Activated T-helper 1 cell treated with anti-CD3 and anti-CD28 coated beads, Interleukin-2, amount 50 U/mL, for 16 hours (primary cell): ENCODE measurements around the gene CA10.

Experiments used
- DNase-seq, 2 donors: peaks; one replicate each; pipeline ENCODE4 v3.0.0-alpha.2; 2020; ENCODE audit warnings: low read depth in 1 of 2, low spot score in 1 of 2

Gene CA10

DNA sequence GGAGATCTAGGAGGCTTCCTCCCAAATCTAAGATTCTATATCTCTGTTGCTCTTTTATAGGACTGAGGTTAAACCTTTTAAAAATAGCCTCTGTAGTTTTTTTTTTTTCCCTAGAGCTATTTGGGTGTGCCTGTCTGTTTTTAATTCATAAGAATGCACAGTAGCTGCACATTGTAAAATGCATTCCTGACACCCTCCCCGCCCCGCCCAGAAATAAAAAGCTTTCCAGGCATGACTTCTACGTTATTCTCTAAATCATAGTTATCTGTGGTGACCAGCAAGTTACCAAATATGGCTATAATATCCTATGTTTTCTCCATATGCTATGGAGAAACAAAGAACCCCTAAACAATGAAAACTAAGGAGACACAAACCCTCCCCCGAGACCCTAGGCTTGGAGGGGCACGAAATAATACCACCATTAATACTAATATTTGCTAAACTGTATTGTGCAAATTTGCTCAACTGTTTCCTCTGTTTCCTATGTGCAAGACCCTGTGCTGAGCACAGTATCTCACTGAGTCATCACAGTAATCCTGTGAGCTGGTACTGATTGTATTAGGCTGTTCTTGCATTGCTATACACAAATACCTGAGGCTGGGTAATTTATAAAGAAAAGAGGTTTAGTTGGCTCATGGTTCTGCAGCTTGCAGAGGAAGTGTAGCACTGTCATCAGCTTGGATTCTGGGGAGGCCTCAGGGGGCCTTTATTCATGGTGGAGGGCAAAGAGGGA is 388.3 kb downstream of the CA10 start:
- no peak for DNase-seq

DNA sequence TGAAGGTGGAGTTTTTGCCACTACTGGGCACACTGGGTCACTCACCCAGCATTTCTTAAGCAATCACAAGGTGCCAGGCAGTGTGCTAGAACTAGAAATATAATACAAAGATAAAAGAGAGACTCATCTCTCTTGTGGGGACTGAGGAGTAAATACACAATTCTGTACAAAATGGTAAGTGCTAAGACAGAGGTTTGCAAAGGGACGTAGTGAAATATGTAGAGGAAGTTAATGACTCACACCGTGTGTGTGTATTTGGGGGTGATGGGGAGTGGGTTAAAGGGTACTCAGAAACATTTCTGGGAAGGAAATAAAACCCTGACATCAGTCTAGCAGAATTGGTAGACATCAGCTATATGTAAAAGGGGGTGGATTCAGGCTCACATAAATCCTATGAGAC is 389.3 kb downstream of the CA10 start:
- DNase-seq: no peak

DNA sequence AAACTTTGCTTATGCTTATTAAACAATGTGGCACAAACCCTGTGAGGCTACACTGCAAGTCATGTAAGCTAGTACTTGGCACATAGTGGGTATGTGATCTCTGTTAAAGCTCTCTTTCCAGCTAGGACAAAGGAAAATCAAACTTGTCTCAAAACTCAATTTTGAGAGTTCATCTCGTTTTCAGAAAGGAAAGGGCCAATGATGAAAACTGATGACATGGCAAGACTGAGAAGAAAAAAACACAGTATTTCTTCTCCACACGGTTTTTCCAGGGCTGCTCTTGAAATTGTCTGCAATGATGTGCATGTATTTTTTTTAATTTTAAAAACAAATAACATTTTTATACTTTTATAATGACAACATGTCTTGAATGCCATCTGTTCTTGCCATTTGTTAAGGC is 389.8 kb downstream of the CA10 start:
- no peak for DNase-seq

DNA sequence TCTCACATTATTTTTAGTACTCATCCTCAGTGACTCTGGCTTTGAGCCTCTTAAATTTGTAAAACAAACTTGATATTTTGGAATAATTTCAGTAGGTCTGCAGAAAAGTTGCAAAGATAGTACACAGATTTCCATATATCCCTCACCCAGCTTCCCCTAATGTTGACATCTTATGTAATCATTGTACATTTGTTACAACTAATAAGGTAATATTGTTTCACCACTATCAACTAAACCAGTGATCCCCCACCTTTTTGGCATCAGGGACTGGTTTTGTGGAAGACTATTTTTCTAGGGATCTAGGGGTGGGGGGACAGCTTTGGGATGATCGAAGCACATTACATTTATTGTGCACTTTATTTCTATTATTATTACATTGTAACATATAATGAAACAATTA is 391.2 kb downstream of the CA10 start:
- DNase-seq: no peak

DNA sequence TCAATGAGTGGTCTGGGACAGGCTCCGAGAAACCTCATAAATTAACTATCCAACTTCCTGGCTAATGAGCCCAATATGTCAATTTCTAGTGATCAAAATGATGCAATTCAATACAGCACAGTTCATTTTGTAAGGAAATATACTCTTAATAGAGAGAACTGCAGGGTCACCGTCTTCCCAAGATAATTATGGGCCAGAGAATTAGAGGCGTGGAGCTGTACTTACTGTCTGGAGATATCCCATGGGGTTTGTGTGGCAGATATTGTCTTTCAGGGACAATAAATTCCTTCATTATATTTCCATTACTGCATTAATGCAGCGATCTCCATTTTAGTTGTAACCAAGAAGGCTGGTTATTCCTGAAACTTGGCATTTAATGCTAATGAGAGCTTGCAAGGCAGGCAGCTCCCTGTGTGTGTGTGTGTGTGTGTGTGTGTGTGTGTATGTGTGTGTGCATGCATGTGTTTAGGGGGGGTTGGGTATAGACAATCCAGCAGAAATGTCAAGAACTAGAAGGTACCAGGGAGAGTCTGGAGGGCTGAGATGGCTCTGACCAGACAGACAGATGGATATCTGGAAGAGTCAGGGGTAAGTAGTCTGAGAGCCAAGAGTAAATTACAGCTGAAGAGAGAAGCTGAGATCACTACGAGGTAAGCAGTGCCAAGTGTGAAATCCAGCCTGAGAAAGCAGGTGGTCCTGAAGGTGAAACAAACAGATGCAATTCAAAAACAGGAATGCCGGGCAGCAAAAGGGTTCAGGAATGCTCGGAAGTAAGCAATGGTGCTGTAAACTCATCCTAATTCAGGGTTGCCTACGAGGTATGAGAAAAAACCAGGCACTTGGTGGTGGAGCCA is 393.0 kb downstream of the CA10 start:
- no peak for DNase-seq

DNA sequence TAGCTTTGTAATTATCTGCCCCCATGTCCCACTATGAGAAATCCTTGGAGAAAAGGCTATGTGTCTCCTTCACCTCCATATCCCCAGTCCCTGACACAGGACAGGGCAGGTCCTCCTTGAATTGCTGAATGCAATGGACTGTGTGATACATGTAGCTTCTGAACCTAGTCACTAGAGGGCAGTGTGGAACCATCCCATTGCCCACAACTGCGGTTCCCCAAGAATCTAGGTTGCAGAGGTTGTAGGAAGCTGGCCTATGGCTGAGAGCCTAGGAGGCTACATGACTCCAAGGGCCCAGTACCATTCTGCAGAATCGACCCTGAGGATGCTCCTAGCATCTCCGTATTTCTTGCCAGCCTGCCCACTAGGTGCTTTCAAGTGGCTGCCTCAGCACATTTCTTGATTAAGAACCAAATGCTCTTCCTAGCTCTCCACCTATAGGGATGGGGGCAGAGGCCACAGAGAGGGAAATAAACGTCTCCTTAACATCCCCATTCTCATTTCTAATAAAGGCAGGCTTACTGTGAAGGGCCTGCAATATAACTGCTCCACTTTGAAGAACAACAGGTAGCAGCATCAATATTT is 394.0 kb downstream of the CA10 start:
- no peak for DNase-seq

DNA sequence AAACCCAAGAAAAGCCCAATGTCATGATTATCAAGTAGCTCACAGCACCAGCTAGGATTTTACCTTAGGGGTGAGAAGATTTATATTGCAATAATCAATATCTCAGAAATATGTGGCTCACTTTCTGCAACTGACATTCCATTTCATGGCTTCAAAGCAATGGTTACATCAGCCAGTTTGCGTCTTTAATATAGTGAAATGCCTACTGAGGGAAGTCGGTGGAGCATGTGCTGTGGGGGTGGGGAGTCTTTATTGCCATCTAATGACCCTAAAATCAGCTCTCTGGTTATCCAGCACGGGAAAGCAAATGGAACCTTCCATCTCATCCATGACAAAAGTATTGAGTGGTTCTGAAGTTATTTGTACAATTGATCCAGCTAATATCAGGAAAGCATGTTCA is 395.5 kb downstream of the CA10 start:
- DNase-seq: no peak

DNA sequence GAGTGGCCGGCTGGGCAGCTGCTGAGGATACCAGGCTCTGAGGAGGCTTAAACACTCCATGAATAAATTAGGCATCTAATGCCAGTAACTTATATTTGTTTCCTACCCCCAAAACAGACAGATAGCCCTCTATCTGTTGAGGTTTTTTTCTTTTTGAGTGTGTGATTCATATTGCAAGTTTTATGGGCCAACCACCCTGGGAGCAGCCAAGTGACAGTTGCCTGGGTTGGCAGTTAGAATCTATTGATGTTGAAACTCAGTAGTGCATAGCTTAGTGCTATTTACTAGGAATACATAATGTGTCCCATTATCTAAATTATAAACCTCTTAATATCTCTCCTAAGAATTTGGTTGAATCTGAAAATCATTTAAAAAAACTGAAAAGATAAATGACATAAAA is 397.4 kb downstream of the CA10 start:
- DNase-seq: no peak

DNA sequence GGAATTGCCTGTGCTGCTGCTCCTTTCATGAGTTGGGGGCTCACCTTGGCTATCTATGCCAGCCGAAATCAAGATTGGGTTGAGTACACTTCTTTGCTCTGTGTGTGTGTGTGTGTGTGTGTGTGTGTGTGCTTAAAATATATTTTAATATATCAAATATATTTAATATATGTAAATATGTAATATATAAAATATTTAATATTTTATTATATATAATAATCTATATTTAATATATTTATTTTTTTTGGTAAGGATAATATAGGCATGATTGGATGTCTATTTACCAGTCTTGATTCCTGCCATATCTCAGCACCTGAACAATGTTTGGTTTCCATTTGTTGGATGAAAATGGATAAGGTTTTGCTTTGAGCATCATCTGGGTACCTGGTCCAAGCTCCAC is 399.3 kb downstream of the CA10 start:
- DNase-seq: no peak

DNA sequence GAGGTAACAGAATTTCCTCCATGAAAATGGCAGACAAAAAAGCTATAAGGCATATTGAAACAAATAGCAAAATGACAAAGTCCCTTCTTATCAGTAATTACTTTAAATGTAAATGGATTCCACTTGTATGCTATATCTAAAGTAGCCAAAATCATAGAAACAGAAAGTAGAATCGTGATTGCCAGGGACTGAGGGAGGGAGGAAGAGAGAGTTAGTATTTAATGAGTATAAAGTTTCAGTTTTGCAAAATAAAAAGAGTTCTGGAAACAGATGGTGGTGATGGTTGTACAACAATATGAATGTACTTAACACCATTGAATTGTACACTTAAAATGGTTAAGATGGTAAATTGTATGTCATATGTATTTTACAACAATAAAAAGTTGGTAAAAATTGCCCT is 407.4 kb downstream of the CA10 start:
- DNase-seq: no peak

DNA sequence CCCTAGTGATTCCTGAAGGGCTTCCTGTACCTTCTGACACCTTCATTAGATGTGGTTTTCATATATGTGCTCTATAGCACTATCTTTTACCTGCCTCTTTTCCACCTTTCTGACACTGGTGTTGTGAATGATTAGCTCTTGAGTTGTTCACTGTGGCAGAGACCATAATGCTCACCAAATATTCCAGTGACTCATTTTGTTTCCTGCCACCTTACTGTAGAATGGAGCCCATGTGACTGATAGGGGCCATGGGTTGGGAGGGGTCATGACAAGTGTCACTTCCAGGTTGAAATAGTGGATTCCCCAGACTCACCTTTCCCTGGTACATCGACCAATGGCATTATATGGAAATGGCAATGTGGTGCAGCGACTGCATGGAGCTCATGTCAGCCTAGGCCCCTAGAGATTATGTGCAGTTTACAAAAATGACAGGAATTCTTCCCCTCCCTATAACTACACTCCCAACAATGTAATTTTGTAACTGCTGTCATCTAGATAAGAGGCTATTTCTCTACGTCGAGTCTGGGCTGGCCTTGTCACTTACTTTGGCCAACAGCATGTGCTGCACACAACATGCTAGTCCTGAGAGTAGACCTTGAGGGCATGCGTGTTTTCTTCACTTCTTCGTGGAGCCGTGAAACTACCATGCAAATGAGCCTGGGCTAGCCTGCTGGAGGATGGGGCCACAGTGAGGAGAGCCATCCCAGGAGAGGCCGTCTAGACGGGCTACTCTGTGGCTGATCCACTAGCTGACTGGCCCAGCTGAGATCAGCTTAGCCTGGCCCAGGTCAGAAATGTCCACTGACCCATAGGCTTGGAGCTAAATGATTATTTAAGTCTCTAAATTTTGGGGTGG is 409.5 kb downstream of the CA10 start:
- no peak for DNase-seq

DNA sequence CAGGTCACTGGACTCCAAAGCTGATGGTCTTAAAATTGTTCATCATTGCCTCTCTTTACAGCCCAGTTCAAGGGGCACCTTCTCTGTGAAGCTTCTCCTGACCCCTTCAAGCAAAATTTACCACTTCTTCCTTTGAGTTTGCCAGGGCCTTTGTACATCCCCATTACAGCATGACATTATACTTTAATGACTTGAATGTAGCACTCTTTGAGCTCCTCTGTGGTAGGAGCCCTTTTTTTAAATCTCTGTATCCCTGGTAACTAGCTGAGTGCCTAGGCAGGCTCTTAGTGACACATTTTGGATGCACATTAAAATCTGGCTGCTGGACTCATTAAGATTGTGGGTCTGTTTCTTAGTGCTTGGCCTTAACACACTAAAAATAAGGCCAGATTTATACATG is 412.1 kb downstream of the CA10 start:
- no peak for DNase-seq

DNA sequence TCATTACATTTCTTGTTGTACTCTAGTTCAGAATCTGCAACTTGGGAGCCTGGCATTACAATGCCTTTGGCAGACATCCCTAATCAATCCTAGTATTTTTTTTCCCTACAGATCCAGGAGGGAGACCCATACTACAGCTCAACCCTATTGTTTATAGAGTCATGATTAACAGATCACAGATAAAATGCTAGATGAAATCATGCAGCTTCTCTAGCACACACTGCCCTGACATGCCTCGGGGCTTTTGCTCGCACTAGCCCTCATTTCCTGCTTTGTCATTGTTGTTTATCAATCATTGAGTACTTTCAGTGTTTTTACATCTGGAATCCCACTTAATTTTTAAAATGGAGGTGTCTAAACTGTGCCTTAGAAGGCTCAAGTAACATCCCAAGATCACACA is 412.5 kb downstream of the CA10 start:
- DNase-seq: no peak

DNA sequence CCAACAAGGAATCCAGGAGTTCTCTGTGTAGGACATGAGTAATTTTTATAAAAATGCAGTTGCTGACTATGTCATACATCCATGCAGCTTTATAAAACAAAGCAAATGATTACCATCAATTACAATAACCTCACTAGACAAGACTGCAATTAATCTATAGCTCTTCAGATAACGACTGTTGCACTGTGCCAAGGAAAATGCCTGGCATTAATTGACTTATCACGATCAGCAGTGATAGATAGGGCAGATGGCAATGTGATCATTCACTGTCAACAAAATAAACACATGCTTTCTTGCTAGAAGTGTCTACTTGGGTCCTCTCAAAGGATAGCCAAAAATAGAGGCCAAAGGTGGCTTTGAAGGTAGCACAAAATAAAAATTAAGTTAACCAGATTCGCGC is 415.0 kb downstream of the CA10 start:
- no peak for DNase-seq

DNA sequence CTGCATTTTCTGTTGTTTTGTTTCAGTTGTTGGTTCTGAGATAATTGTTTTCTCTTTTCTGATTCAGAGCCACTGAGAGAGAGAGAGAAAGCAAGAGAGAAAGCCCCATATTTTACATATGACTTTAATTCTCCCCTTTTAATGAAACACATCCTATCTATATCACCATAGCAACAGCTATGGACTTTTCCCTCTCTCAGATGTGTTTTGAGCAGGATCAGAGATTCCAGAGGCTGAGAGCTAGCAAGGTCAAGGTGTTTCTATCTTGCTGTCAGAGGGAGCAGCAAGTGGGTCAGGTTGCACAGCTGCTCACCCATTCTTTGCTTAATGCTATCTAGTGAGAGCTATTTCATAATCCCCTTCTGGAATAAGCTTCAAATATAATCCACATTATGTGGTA is 415.9 kb downstream of the CA10 start:
- no peak for DNase-seq

DNA sequence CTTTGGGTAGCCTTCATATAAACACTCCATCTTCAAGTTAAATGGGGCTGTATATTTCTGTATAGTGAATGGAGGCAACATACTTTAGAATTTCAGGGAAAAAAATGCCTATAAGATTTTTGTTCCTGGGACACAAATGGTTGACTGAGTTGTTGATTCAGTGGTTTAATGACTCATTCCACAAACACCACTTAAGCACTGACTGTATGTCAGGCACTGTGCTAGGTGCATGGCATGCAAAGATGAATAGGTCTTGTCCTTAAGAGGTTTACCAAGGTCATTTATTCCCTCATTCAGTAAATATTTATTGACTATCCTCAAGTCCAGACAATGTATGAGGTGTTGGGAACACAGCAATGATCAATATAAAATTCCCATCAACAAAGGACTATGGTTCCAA is 417.1 kb downstream of the CA10 start:
- DNase-seq: no peak

DNA sequence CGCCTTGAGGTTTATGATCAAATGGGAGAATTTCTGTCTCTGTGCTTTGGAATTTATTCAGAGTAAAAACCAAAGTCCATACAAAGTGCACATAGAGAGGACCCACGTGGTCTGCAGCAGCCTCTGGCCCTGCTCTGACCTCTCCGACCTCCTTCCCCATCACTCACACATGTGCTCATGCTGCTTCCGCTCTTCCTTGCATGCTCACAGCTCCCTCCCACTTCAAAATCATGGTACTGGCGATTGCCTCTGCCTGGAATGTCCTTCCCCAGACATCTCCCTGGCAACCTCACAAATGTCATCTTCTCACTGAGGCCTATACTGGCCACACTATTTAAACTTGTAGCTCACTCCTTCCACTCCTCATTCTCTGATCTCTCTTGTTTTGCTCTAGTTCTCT is 418.0 kb downstream of the CA10 start:
- DNase-seq: no peak

DNA sequence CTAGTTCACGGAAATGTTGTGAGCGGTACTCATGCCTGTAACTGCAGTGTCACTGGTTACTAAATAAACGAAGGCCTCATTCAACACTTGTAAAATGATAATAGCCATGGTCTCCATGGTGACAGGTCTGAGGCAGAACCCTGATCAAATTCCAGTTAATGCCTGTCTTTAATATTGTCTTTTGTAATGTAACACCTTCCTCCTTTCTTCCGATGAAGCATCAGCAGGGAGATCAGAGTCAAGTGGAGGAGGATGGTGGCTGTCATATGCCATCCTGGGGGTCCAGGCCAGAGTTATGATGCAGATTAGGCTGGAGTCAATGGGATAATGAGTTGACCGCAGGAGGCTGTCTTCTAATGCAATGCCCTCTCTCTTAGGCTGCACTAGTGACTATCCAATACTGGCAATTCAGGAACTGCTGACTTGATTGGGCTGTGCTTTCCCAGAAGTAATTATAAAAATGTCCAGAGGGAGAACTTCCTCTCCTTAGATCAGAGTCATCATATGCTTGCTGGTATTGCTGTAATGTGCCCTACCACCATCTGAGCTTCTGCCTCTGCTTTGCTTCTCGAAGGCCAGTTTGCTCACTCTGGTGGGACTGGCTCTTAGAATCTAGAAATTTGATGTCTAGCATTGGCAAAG is 419.1 kb downstream of the CA10 start:
- DNase-seq: no peak

DNA sequence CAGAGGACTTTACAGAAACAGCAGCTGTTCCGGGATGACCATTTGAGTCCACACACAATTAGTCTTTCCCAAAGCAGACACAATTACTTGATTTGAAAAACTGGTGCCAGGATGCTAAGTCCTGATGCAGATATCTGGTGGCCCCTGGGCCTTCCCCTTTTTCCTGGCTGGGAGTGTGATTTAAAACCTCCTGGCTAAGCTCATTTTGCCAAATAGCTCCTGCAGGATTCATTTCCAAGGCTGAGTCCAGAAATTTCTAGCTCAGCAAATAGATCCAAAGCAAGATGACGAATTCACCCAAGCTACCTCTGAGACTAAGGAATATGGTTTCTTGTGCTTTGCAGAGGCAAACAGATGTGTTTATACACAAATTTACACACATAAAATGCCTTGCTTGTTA is 422.2 kb downstream of the CA10 start:
- no peak for DNase-seq

DNA sequence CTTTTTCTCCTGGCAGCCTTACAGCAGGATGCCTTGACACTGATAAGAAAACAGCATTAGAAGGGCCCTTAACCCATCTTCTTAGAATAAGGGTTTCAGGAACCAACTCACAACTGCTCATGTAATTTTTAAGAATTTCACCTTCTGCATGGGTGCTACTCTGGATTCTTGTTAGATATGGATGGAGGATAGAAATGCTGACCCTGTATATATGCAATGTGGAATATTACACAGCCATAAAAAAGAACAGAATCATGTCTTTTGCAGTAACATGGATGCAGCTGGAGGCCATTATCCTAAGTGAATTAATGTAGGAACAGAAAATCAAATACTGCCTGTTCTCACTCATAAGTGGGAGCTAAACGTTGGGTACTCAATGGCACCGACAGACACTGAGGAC is 423.5 kb downstream of the CA10 start:
- no peak for DNase-seq

DNA sequence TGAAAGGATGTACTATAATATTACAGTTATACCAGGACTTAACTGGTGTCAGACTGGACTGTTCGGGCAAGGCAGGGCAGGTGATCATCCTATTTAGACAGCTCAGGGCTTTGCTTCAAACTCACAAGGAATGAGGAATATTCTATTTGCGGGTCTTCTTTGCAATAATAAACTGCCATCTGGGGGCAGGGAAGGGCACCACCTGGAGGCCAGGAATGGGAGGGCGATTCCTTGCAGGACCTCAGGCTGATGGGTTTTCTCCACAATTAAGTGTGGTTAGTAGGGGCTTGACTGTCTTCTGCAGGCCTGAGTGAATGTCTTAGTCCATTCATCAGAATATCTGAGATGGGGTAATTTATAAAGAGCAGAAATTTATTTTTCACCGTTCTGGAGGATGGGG is 424.1 kb downstream of the CA10 start:
- no peak for DNase-seq
